H54 (cell line): Measurements from ENCODE around the gene HIVEP2.

Source experiments
- DNase-seq: peaks from one replicate; pipeline ENCODE4 v3.0.0; 2011; ENCODE audit warnings: low spot score, mixed read lengths; ENCODE audit not compliant: insufficient read length
- FAIRE-seq: peaks from 3 replicates; lab custom pipeline; 2011; peaks lifted over from hg19 to GRCh38; lab: Jason Lieb, UNC
- POLR2A ChIP-seq: IDR thresholded peaks from 2 replicates; pipeline ENCODE4 v1.6.1; 2011; ENCODE audit warnings: low read depth, mild to moderate bottlenecking, low read length

HIVEP2 gene

DNA sequence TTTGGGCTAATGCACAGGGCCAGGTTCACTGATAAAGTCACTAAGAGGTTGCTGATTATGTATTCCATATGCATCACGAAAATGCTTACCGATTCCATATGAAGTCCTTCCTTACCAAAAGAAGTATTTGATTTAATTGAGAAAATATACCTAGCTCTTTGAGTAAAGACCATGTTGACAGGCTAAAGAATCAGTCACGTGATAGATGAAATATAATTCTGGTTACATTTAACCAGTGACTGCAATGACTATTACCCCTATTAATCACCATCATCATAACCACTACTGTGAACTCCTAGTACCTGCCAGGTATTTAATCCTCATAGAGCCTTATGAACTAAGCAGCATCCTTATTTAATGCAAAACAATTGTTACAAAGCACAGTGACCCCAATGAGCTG lies 110.1 kb downstream of the HIVEP2 start:
- FAIRE-seq: no peak
- no peak for DNase-seq
- no peak for TF ChIP-seq POLR2A

DNA sequence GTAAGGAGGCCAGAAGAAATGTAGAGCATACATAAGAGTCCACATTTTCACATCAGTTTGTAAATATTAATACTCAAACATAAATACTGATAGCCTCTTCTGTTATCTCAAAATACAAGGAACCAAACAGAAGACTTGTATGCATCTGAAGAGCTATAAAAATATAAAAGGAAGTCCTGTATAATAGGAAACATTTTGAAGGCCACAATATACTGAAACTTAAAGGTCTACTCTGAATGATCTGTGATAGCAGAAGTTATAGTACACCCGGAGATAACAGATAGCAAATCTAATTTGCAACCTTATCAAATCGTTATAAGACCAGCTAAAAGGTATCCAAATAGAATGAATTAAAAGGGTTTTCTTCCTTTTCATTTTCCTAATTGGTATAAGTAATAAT lies 111.2 kb downstream of the HIVEP2 start:
- DNase-seq (no peak), FAIRE-seq (no peak)
- no peak for TF ChIP-seq POLR2A

DNA sequence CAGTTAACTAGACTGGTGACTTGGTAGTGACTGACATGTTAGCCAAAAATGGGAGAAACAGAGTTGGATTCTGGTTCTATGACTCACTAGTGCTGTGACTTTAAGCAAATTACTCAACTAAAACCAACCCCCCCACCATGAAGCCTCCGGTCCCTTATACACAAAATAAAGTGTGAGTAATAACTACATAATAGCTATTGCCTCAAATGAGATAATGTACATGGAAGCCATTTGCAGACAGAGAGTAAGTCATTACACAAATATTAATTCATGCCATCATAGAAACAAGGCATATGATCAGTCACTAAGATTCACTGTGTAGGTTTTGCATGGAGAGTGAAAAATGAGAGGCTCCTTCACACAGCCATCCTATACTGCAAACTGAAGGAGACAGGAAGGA lies 111.9 kb downstream of the HIVEP2 start:
- DNase-seq (no peak), FAIRE-seq (peak; percentile 95)
- TF ChIP-seq POLR2A: no peak

GRCh38 chr6:142830807-142831206 lies 114.2 kb downstream of the HIVEP2 start:
- no peak for TF ChIP-seq POLR2A
- FAIRE-seq (no peak), DNase-seq (no peak)

GRCh38 chr6:142830116-142830710 lies 114.8 kb downstream of the HIVEP2 start:
- FAIRE-seq (no peak), DNase-seq (no peak)
- TF ChIP-seq POLR2A: no peak

DNA sequence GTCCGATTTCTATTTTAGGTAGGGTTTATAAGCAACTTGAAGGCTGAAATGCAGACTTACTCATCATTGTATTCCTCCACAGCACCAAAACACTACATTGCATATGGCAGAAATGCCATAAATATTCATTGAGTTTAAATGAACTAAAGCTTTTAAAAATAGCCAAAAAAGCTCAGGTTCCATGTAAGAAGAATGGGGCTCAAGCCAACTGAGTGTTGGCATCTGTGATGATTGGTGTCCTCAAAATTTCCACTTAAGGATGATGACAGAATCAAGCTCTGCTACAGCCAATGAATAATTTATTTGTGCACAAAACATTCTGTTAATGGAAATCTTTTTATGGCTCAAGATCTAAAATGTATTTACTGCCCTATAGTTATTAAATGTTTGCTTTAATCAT lies 115.4 kb downstream of the HIVEP2 start:
- no peak for TF ChIP-seq POLR2A
- no peak for DNase-seq
- FAIRE-seq: no peak

- DNase-seq: no peak
- TF ChIP-seq POLR2A: no peak
- no peak for FAIRE-seq
Observed at GRCh38 chr6:142827991-142828390, 117.0 kb downstream of the HIVEP2 start.

DNA sequence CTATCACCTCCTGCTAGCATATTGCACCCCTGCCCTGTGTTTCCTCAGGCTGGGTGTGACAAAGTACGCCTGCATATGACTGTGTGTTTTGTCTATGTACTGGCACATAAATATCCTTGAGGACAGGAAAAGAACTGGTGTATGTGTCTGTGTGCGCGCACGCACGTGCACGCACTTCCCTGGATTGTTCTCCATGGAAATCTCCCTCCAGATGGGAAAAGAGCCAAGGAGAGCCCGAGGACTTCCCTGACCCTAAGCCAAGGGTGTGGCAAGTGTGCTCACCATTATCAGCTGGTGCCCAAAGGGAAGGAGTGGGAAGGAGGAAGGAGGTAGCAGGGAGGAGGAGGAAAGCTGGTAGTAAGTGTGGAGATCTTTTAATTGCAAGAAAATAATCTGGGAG lies 117.6 kb downstream of the HIVEP2 start:
- DNase-seq: no peak
- no peak for FAIRE-seq
- TF ChIP-seq POLR2A: no peak

DNA sequence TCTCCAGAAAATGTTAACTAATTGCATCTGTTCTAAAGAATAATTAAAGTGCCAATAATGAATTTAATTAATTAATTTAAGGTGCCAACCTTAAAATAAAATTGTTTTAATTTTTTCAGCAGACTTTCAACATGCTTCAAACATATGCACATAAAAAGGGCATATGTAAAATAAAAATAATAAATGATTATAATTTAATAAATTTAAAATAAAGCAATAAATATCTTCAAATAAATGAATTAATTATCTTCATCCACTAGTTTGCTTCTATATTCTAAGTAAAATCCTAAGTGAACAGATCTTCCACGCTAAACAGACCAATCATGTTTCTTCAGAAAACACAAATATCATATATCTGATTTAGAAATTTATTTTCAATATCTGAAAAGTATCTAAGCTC lies 119.2 kb downstream of the HIVEP2 start:
- TF ChIP-seq POLR2A: no peak
- DNase-seq (no peak), FAIRE-seq (no peak)

DNA sequence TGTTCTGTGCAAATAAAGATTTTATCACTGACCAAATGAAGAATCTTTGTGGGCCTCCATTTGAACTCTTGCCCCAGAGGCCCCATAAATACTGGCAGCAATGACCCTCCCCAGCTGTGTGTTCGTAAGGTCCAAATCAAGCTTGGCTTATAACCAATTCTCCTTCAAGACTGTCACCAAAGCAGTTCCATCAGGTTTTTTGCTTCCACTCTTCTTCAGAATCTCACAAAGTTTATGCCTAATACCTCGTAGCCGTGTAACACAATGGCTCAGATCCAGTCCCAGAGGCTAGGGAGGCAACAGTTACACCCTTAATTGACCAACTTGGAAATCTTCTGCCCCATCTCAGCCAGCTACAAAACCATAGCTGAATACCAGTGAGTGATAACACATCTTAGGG lies 120.5 kb downstream of the HIVEP2 start:
- TF ChIP-seq POLR2A: no peak
- FAIRE-seq: no peak
- DNase-seq: no peak

- DNase-seq (no peak), FAIRE-seq (no peak)
- no peak for TF ChIP-seq POLR2A
Observed at GRCh38 chr6:142823256-142823902, 121.6 kb downstream of the HIVEP2 start.

GRCh38 chr6:142822842-142823241 lies 122.1 kb downstream of the HIVEP2 start:
- DNase-seq (no peak), FAIRE-seq (no peak)
- no peak for TF ChIP-seq POLR2A

- no peak for TF ChIP-seq POLR2A
- DNase-seq (no peak), FAIRE-seq (no peak)
Observed at GRCh38 chr6:142822383-142822782, 122.6 kb downstream of the HIVEP2 start.

GRCh38 chr6:142821860-142822259 lies 123.1 kb downstream of the HIVEP2 start:
- no peak for TF ChIP-seq POLR2A
- DNase-seq (no peak), FAIRE-seq (no peak)

DNA sequence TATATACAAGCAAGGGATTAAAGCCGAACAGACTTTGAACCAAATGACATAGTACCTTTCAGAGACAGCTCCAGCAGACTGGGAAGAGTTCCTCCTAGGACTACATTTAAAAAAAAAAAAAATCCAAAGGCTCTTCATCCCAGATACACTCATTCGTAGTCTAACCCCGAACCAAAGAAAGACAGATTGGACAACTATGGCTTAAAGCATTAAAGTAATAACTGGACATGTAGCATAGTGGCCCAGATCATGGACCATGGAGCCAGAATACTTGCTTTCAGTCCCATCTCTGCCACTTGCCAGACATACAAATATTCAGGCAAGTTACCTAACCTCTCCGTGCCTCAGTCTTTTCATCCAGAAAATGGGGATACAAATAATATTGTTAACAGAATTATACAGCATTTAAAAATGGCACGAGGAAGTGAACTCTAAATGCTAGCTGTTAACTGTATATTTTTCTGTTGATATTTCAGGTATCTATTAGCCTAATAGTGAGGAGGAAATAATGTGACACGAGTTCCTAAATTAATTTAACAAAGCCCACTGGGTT lies 123.7 kb downstream of the HIVEP2 start:
- no peak for TF ChIP-seq POLR2A
- no peak for FAIRE-seq
- DNase-seq: no peak
